OCI-LY1 (cell line): ENCODE measurements around the gene UVSSA.

Experiments used
- EZH2 ChIP-seq: fragments of 200-600 bp; sonication (generic), shearing (Covaris generic); IDR thresholded peaks from 2 replicates; pipeline ENCODE4 v1.8.0; 2017; ENCODE audit warnings: borderline replicate concordance, mixed run types, mild to moderate bottlenecking, antibody characterized with exemption, low read length, moderate library complexity, mixed read lengths
- TF ChIP-seq, protein P1 (sequence below): fragments of 200-600 bp; sonication (generic), shearing (Covaris generic); IDR thresholded peaks from 2 replicates; pipeline ENCODE4 v1.5.1; 2017; ENCODE audit warnings: mild to moderate bottlenecking, antibody characterized with exemption, low read length, moderate library complexity, mixed read lengths

DNA sequence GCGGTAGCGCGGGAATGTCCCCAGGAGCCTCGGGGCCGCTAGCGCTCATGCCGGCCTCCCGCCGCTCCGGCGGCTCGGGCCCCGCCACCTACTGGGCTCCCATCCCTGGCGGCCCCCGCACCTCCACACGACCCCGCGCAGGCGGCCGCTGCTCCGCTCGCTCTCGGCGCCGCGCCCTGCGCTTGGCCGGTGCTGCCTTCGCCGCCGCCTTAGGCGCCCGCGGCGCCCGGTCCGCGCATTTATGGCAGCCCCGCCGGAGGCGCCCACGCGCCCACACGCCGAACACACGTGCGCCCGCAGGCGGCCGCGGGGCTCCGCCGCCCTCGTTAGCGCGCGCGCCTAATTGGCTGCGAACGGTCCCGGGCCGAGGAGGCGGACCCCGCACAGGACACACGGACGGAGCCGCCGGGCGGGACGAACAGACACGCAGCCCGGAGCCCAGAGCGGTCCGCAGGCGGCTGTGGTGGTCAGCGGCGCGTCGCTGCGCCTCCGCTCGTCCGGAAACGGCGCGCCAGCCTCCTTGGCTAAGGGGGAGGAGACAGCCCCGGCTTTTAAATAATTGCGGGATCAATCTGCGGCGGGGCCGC lies 59.5 kb downstream of the UVSSA start, which contains the start of gene NKX1-1:
- TF ChIP-seq, protein P1, sequence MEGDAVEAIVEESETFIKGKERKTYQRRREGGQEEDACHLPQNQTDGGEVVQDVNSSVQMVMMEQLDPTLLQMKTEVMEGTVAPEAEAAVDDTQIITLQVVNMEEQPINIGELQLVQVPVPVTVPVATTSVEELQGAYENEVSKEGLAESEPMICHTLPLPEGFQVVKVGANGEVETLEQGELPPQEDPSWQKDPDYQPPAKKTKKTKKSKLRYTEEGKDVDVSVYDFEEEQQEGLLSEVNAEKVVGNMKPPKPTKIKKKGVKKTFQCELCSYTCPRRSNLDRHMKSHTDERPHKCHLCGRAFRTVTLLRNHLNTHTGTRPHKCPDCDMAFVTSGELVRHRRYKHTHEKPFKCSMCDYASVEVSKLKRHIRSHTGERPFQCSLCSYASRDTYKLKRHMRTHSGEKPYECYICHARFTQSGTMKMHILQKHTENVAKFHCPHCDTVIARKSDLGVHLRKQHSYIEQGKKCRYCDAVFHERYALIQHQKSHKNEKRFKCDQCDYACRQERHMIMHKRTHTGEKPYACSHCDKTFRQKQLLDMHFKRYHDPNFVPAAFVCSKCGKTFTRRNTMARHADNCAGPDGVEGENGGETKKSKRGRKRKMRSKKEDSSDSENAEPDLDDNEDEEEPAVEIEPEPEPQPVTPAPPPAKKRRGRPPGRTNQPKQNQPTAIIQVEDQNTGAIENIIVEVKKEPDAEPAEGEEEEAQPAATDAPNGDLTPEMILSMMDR: no peak
- TF ChIP-seq EZH2: no peak
